KMS-11 (cell line): ENCODE measurements around the gene SPTLC3.

Experiments
- H2AFZ ChIP-seq: fragments of 200-600 bp; sonication (generic); 2 replicates; pipeline ENCODE4 v1.6.1; 2016; ENCODE audit warnings: antibody characterized with exemption, mixed run types, low read depth
- H3K27ac ChIP-seq: fragments of 200-600 bp; sonication (generic); 2 replicates; pipeline ENCODE4 v1.6.1; 2016; ENCODE audit warnings: mild to moderate bottlenecking, mixed run types
- H3K27me3 ChIP-seq: fragments of 200-600 bp; sonication (generic); 2 replicates; pipeline ENCODE4 v1.6.1; 2017; ENCODE audit warnings: mild to moderate bottlenecking, low read depth, mixed run types, moderate library complexity; ENCODE audit not compliant: insufficient read depth
- H3K36me3 ChIP-seq: fragments of 200-600 bp; sonication (generic); 2 replicates; pipeline ENCODE4 v1.6.1; 2017; ENCODE audit warnings: mild to moderate bottlenecking, mixed run types; ENCODE audit not compliant: insufficient read depth
- H3K4me1 ChIP-seq: fragments of 200-600 bp; sonication (generic); 2 replicates; pipeline ENCODE4 v1.6.1; 2016; ENCODE audit warnings: mild to moderate bottlenecking, low read depth, mixed run types; ENCODE audit not compliant: poor library complexity, severe bottlenecking
- H3K4me2 ChIP-seq: fragments of 200-600 bp; sonication (generic); 2 replicates; pipeline ENCODE4 v1.7.0; 2016; ENCODE audit warnings: mild to moderate bottlenecking, mixed run types
- H3K4me3 ChIP-seq: fragments of 200-600 bp; sonication (generic); IDR thresholded peaks from 2 replicates; pipeline ENCODE4 v1.6.1; 2017; ENCODE audit warnings: low read depth, low read length, mixed read lengths; ENCODE audit not compliant: insufficient read depth
- H3K79me2 ChIP-seq: fragments of 200-600 bp; sonication (generic); 2 replicates; pipeline ENCODE4 v1.6.1; 2016; ENCODE audit warnings: low read depth, mixed run types; ENCODE audit not compliant: insufficient read depth
- H3K9ac ChIP-seq: fragments of 200-600 bp; sonication (generic); 2 replicates; pipeline ENCODE4 v1.6.1; 2016; ENCODE audit warnings: mild to moderate bottlenecking, mixed run types
- H4K20me1 ChIP-seq: fragments of 200-600 bp; sonication (generic); 2 replicates; pipeline ENCODE4 v1.6.1; 2016; ENCODE audit warnings: mild to moderate bottlenecking, mixed run types; ENCODE audit not compliant: insufficient read depth
- TF ChIP-seq, protein P1 (sequence below): fragments of 200-600 bp; sonication (generic); conservative IDR thresholded peaks from 2 replicates; pipeline ENCODE4 v1.6.1; 2017; ENCODE audit warnings: low read depth, mild to moderate bottlenecking, antibody characterized with exemption, low read length, moderate library complexity, mixed read lengths

The SPTLC3 gene

DNA sequence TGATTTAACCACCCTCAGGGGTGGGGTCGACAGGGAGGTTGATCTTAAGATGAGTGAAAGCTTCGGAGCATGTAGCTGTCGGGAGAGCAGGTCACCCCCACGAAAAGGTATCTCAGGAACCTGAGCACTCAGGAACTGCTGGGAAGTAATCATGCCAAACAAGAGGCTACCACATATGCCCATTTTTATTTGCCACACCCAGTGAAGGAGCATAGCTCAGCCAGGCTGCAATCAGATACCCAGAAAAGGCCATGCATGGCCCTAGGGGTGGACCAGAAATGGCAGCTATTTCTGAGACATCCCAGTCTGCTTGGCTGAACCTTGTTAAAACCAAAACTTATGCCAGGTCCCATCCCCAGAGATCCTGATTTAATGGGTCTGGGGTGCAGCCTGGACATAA is 139.6 kb downstream of the SPTLC3 start:
- H3K36me3 ChIP-seq, result no peaks in the 10 kb centered on the region

DNA sequence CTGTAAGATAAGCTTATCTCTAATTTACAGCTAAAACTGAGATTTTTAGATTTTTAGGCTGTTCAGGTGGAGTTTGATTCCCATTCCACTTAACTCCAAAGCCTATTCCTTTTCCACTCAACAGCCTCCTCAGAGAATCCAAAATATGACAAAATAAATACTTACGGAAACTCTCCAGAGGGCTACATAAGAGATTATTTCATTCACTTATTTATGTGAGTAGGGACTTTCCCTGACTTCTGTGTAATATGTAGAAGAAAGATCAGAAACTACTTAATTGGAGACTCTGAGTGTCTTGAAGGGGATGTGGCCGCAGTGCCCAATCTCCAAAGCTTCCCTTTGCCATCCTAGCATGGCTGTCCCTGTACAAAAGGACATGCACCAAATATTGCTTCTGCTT is 140.2 kb downstream of the SPTLC3 start:
- Histone ChIP-seq H3K27me3 (no peaks in the 10 kb centered on the region), H3K36me3 (no peaks in the 10 kb centered on the region), H4K20me1 (no peaks in the 10 kb centered on the region), H3K4me2 (no peak overlapping the region), H3K4me3 (no peak overlapping the region), H3K79me2 (no peaks in the 10 kb centered on the region), H3K4me1 (no peaks in the 10 kb centered on the region), H3K27ac (no peak overlapping the region), H2AFZ (no peak overlapping the region), H3K9ac (no peak overlapping the region)
- TF ChIP-seq, protein P1, sequence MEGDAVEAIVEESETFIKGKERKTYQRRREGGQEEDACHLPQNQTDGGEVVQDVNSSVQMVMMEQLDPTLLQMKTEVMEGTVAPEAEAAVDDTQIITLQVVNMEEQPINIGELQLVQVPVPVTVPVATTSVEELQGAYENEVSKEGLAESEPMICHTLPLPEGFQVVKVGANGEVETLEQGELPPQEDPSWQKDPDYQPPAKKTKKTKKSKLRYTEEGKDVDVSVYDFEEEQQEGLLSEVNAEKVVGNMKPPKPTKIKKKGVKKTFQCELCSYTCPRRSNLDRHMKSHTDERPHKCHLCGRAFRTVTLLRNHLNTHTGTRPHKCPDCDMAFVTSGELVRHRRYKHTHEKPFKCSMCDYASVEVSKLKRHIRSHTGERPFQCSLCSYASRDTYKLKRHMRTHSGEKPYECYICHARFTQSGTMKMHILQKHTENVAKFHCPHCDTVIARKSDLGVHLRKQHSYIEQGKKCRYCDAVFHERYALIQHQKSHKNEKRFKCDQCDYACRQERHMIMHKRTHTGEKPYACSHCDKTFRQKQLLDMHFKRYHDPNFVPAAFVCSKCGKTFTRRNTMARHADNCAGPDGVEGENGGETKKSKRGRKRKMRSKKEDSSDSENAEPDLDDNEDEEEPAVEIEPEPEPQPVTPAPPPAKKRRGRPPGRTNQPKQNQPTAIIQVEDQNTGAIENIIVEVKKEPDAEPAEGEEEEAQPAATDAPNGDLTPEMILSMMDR, result no peak

More for the DNA sequence above, 139.6 kb downstream of the SPTLC3 start:
- H4K20me1 ChIP-seq, result no peaks in the 10 kb centered on the region
- H2AFZ ChIP-seq, result no peak overlapping the region
- H3K27me3 ChIP-seq, result no peaks in the 10 kb centered on the region
- no peak overlapping the region for H3K9ac ChIP-seq
- TF ChIP-seq, protein P1, result no peak
- no peaks in the 10 kb centered on the region for H3K4me1 ChIP-seq
- H3K4me2 ChIP-seq, result no peak overlapping the region
- H3K4me3 ChIP-seq, result no peak overlapping the region
- no peak overlapping the region for H3K27ac ChIP-seq
- H3K79me2 ChIP-seq, result no peaks in the 10 kb centered on the region

DNA sequence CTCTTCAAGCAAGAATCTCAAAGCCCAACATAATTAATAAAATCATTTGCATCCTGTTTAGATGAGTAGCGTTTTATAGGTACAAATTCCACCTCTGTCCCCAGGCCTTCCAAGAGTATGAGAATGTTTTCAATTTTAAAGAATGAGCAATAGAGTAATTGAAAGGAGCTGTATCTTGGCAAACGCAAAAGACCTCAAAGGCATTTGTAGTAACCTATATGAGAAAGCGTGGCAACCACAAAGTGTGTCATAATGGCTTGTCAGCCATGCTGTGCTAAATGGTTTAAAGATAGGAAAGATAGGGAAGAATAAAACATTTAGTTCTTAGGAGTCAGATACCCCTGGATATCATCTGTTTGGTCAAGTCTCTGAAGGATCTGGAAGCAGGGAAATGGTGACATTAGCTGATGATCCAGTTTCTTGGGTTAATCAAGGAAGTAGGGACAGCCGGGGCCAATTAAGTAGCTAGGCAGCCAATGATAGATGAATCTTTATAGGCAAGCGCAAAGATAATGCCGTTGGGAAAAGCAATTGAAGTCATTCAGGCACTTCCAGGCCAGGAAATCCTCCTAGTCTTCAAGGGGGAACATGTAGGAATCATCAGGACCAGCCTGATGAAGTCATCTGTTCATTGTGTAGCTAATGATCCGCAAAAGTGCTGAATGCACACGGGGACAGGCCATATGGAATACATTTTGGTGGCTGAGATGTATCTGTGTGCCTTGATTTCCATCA is 140.8 kb downstream of the SPTLC3 start:
- TF ChIP-seq, protein P1, result no peak
- Histone ChIP-seq H3K4me1 (no peaks in the 10 kb centered on the region), H2AFZ (no peak overlapping the region), H3K4me2 (no peak overlapping the region), H3K79me2 (no peaks in the 10 kb centered on the region), H3K9ac (no peak overlapping the region), H4K20me1 (no peaks in the 10 kb centered on the region), H3K27ac (no peak overlapping the region), H3K4me3 (no peak overlapping the region), H3K27me3 (no peaks in the 10 kb centered on the region), H3K36me3 (no peaks in the 10 kb centered on the region)

DNA sequence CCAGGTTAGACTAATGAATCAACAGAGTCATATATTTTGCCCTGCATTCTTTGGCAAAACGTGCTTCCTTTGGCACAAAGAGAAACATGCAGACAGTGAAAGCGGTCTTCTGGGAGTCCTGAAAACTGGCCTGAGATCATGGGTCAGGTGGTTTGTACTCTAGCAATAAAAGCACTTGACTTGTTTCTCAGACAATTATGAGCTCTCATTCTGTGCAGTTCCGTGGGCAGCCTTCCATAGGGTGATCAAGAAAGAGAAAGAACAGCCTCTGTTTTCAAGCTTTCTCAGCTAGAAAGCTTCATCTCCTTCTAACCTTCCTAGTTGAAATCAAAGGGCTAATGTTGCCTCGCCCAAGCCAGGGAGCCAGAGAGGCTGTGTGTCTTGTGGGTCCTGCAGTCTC is 149.6 kb downstream of the SPTLC3 start:
- Histone ChIP-seq H3K27ac (no peak overlapping the region), H3K27me3 (no peaks in the 10 kb centered on the region), H3K4me2 (no peak overlapping the region), H3K79me2 (no peaks in the 10 kb centered on the region), H3K4me3 (no peak overlapping the region), H4K20me1 (no peaks in the 10 kb centered on the region), H3K9ac (no peak overlapping the region), H3K4me1 (no peaks in the 10 kb centered on the region), H2AFZ (no peak overlapping the region), H3K36me3 (no peaks in the 10 kb centered on the region)
- TF ChIP-seq, protein P1, result no peak
